H1 (cell line): ENCODE data around the gene SCNN1A.

Source experiments
- EGR1 ChIP-seq: IDR thresholded peaks from 2 replicates; pipeline ENCODE4 v1.6.1; 2011; ENCODE audit warnings: low read depth, low read length, borderline replicate concordance
- EZH2 ChIP-seq: fragments of 200-600 bp; sonication (generic); IDR thresholded peaks from 2 replicates; pipeline ENCODE4 v1.7.1; 2012; ENCODE audit warnings: low read depth, mild to moderate bottlenecking, moderate library complexity, low read length, inconsistent platforms; ENCODE audit not compliant: severe bottlenecking
- GTF2F1 ChIP-seq: IDR thresholded peaks from 2 replicates; pipeline ENCODE4 v1.6.1; 2012; ENCODE audit warnings: low read depth, low read length, improper control_type of control experiment, borderline replicate concordance
- NRF1 ChIP-seq: IDR thresholded peaks from 2 replicates; pipeline ENCODE4 v1.6.1; 2011; ENCODE audit warnings: mild to moderate bottlenecking, low read depth, low read length, improper control_type of control experiment
- POLR2A ChIP-seq, 2 experiments: IDR thresholded peaks; 1 replicate in 1 of 2; 2 replicates in 1 of 2; pipeline ENCODE4 v1.6.1; 2011; ENCODE audit warnings: low read depth in 2 of 2, low read length in 2 of 2, mild to moderate bottlenecking in 2 of 2; ENCODE audit errors: control extremely low read depth in 1 of 2
- POU5F1 ChIP-seq: IDR thresholded peaks from 2 replicates; pipeline ENCODE4 v1.6.1; 2011; ENCODE audit warnings: low read depth, mild to moderate bottlenecking, low read length, moderate library complexity
- SIN3A ChIP-seq, 2 experiments: IDR thresholded peaks in 1 of 2; conservative IDR thresholded peaks in 1 of 2; 2 replicates each; pipeline ENCODE4 v1.6.1; 2011 to 2012; ENCODE audit warnings: low read length in 2 of 2, improper control_type of control experiment in 1 of 2, low read depth in 1 of 2, mild to moderate bottlenecking in 1 of 2
- TAF1 ChIP-seq: IDR thresholded peaks from 2 replicates; pipeline ENCODE4 v1.6.1; 2011; ENCODE audit warnings: mild to moderate bottlenecking, low read depth, low read length
- YY1 ChIP-seq: IDR thresholded peaks from 2 replicates; pipeline ENCODE4 v1.6.1; 2011; ENCODE audit warnings: low read depth, mild to moderate bottlenecking, low read length
- ZNF274 ChIP-seq: IDR thresholded peaks from 2 replicates; pipeline ENCODE4 v1.7.0; 2012; ENCODE audit warnings: low read length, borderline replicate concordance; ENCODE audit errors: extremely low read depth
- TF ChIP-seq, protein P1 (sequence below), 3 experiments: IDR thresholded peaks; 1 replicate in 2 of 3; 2 replicates in 1 of 3; pipeline versions ENCODE4 v1.5.1 to v1.6.1; 2011; ENCODE audit warnings: low read length in 3 of 3, mild to moderate bottlenecking in 3 of 3, inconsistent platforms in 2 of 3, low read depth in 1 of 3, moderate library complexity in 1 of 3; ENCODE audit not compliant: insufficient read depth in 1 of 3; ENCODE audit errors: control extremely low read depth in 1 of 3

- no peak for TF ChIP-seq GTF2F1
- TF ChIP-seq POU5F1 = no peak
- no peak for TF ChIP-seq EZH2
- TF ChIP-seq TAF1 = no peak; the same call in 1 of the 2 replicates
- TF ChIP-seq EGR1 = no peak
- TF ChIP-seq, protein P1, sequence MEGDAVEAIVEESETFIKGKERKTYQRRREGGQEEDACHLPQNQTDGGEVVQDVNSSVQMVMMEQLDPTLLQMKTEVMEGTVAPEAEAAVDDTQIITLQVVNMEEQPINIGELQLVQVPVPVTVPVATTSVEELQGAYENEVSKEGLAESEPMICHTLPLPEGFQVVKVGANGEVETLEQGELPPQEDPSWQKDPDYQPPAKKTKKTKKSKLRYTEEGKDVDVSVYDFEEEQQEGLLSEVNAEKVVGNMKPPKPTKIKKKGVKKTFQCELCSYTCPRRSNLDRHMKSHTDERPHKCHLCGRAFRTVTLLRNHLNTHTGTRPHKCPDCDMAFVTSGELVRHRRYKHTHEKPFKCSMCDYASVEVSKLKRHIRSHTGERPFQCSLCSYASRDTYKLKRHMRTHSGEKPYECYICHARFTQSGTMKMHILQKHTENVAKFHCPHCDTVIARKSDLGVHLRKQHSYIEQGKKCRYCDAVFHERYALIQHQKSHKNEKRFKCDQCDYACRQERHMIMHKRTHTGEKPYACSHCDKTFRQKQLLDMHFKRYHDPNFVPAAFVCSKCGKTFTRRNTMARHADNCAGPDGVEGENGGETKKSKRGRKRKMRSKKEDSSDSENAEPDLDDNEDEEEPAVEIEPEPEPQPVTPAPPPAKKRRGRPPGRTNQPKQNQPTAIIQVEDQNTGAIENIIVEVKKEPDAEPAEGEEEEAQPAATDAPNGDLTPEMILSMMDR (IDR thresholded peaks at IDR 0.05; ENCODE audit: control extremely low read depth in 1 of 3, insufficient read depth in 1 of 3, low read depth in 1 of 3, low read length in 3 of 3) = peak in 2 of 3 experiments; percentile 19 to 40; a peak in 3 of 4 replicates
- TF ChIP-seq NRF1 = no peak
- no peak for TF ChIP-seq ZNF274
- TF ChIP-seq SIN3A (conservative IDR thresholded peaks at IDR 0.05 in 1 of 2, IDR thresholded peaks at IDR 0.05 in 1 of 2; ENCODE audit: low read depth in 1 of 2, low read length in 2 of 2) = no peak; a peak in 2 of 4 replicates
- peak in 1 of 2 experiments; percentile 38; a peak in 1 of 3 replicates for TF ChIP-seq POLR2A (IDR thresholded peaks at IDR 0.05; ENCODE audit: control extremely low read depth in 1 of 2, low read depth in 2 of 2, low read length in 2 of 2)
- peak; percentile 51 for TF ChIP-seq YY1
Measured at GRCh38 chr12:6323340-6323994, 51.9 kb downstream of the SCNN1A start.
